Transverse colon (tissue), 4 donors: ENCODE measurements around the gene STK24. TPM values are rescaled to one million over a fixed set of nuclear protein-coding genes. Genes with fewer than 3 reads are reported as not detected.
A peak's percentile ranks its signal among the peaks of the same experiment; 100 is the strongest.

Source experiments
- DNase-seq: peaks from one replicate; pipeline ENCODE4 v3.0.0-alpha.2; 2019
- H3K27ac ChIP-seq, 4 donors: fragments of 200-600 bp; sonication (generic); 2 replicates each; pipeline ENCODE4 v1.5.1; 2016 to 2018; ENCODE audit warnings: inconsistent platforms in 4 of 4
- H3K27me3 ChIP-seq: fragments of 200-600 bp; sonication (generic); 2 replicates; pipeline ENCODE4 v1.5.1; 2017; ENCODE audit warnings: inconsistent platforms
- H3K36me3 ChIP-seq, 4 donors: fragments of 200-600 bp; sonication (generic); 2 replicates each; pipeline ENCODE4 v1.5.1; 2017 to 2019; ENCODE audit warnings: inconsistent platforms in 4 of 4
- H3K4me1 ChIP-seq, 4 donors: fragments of 200-600 bp; sonication (generic); 2 replicates each; pipeline ENCODE4 v1.5.1; 2017 to 2020; ENCODE audit warnings: inconsistent platforms in 4 of 4
- H3K4me3 ChIP-seq, 4 donors: fragments of 200-600 bp; sonication (generic); 1 replicate in 1 of 4; 2 replicates in 3 of 4; pipeline versions ENCODE4 v1.5.1 to v1.6.1; 2017 to 2019; ENCODE audit warnings: inconsistent platforms in 4 of 4
- H3K9me3 ChIP-seq, 2 donors: fragments of 200-600 bp; sonication (generic); 2 replicates each; pipeline ENCODE4 v1.5.1; 2017 to 2019; ENCODE audit warnings: inconsistent platforms in 2 of 2
- EP300 ChIP-seq: sonication (generic); formaldehyde crosslinking; IDR thresholded peaks from one replicate; pipeline ENCODE4 v1.6.1; 2017; ENCODE audit warnings: antibody characterized with exemption, low read depth
- POLR2A ChIP-seq: fragments of 450-650 bp; IDR thresholded peaks from one replicate; pipeline ENCODE4 v1.6.1; 2016; ENCODE audit warnings: antibody characterized with exemption, mild to moderate bottlenecking, moderate library complexity
- POLR2AphosphoS5 ChIP-seq, 3 donors: sonication (generic); formaldehyde crosslinking; IDR thresholded peaks; one replicate each; pipeline ENCODE4 v1.6.1; 2016; ENCODE audit warnings: antibody characterized with exemption in 3 of 3
- WGBS, 2 donors: methylation state at CpG; one replicate each; pipeline ENCODE4 v1.1.5; 2018; ENCODE audit warnings: low coverage in 1 of 2; 5-methylcytosine and 5-hydroxymethylcytosine counted together
- in situ Hi-C, 4 donors: fragments of 200-750 bp; cut with MboI; loops; one replicate each; pipeline versions ENCODE4 v1.15.0 to v1.15.1; 2017; ENCODE audit warnings: low sequenced_read_pairs in 3 of 4, low pct_ligation_motif_present in 1 of 4, low pct_unique_long_range_greater_than_20kb in 1 of 4
- intact Hi-C: fragments of 100-400 bp; cut with DNase I; formaldehyde crosslinking; loops from one replicate; pipeline ENCODE4 v1.15.1; 2023; ENCODE audit warnings: low total_unique reads
- total RNA-seq, 4 donors: library from RNA; depleted of rRNA; stranded (reverse); fragments of >200 nt; gene quantifications; one replicate each; pipeline ENCODE4 v1.1.0, GENCODE V29; 2016
- TF ChIP-seq, protein P1 (sequence below), 5 experiments: fragments of 200-600 bp in 3 of 5; fragments of 450-650 bp in 2 of 5; sonication (generic) in 3 of 5; IDR thresholded peaks; 1 replicate in 2 of 5; 2 replicates in 3 of 5; pipeline ENCODE4 v1.5.1; 2016 to 2017; ENCODE audit warnings: antibody characterized with exemption in 5 of 5, inconsistent platforms in 3 of 5, mild to moderate bottlenecking in 2 of 5, moderate library complexity in 1 of 5

The STK24 gene
- total RNA-seq, 4 donors from 2014 or later = 87.2 to 152 (median 131) TPM

DNA sequence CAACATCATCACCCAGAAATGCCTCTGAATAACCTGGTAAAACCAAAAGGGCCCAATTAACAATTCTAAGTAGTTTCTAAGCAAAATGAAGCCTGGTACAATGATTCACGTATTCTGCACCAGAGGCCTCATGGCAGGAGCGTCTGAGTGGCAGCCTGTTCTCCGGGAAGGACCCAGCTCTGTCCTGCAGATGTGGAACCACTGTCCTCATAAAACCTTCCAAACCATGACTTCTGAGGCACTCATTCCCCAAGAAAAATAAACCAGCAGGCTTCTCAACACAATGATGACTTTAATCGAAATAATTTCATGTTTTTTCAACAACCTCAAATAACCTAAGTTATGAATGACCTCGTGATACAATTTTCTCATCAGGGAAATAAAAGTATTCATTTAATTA is 89.9 kb downstream of the STK24 start:
- peak overlapping the region in 1 of 4 donors; percentile 2 for H3K27ac ChIP-seq
- TF ChIP-seq POLR2AphosphoS5 (IDR thresholded peaks at IDR 0.05) (no peak), POLR2A (no peak), EP300 (no peak)
- TF ChIP-seq, protein P1, sequence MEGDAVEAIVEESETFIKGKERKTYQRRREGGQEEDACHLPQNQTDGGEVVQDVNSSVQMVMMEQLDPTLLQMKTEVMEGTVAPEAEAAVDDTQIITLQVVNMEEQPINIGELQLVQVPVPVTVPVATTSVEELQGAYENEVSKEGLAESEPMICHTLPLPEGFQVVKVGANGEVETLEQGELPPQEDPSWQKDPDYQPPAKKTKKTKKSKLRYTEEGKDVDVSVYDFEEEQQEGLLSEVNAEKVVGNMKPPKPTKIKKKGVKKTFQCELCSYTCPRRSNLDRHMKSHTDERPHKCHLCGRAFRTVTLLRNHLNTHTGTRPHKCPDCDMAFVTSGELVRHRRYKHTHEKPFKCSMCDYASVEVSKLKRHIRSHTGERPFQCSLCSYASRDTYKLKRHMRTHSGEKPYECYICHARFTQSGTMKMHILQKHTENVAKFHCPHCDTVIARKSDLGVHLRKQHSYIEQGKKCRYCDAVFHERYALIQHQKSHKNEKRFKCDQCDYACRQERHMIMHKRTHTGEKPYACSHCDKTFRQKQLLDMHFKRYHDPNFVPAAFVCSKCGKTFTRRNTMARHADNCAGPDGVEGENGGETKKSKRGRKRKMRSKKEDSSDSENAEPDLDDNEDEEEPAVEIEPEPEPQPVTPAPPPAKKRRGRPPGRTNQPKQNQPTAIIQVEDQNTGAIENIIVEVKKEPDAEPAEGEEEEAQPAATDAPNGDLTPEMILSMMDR (IDR thresholded peaks at IDR 0.05) = no peak
- H3K36me3 ChIP-seq = no peaks in the 10 kb centered on the region
- in situ Hi-C loops (no loop called here), intact Hi-C loops (no loop called here)
- H3K4me3 ChIP-seq = no peak overlapping the region
- no peaks in the 10 kb centered on the region for H3K9me3 ChIP-seq
- H3K27me3 ChIP-seq = no peaks in the 10 kb centered on the region
- WGBS, 2 donors = 72 to 90% methylated on average over 2 to 5 of the region's 5 CpGs
- DNase-seq = no peak
- peaks cover 58 to 99% (median 71%) of the 10 kb centered on the region in 4 donors for H3K4me1 ChIP-seq

DNA sequence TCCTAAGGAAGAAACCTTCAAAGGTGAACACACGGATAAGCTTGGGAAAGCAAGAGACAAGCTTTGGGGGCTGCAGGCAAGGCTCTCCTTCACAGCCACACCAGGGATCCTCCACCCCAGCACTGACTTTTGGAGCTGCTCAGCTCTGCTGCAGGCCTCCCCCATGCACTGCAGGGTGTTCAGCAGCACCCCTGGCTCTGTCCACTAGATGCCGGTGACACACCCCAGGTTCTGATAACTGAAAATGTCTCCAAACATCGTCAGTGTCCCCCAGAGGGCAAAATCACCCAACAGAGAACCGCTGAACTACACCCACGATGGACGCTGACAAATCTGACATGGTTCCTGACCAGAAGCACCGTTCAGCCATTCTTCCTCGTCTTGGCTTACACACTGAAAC is 90.5 kb downstream of the STK24 start:
- TF ChIP-seq EP300 = no peak
- no peak for TF ChIP-seq POLR2A
- in situ Hi-C loops (no loop called here), intact Hi-C loops (no loop called here)
- Histone ChIP-seq H3K36me3 (no peaks in the 10 kb centered on the region), H3K4me3 (no peak overlapping the region), H3K27me3 (no peaks in the 10 kb centered on the region), H3K4me1 (peaks cover 63 to 100% (median 72%) of the 10 kb centered on the region in 4 donors), H3K9me3 (no peaks in the 10 kb centered on the region), H3K27ac (peak overlapping the region in 2 of 4 donors; percentile 86 to 88)
- DNase-seq = no peak
- 90% methylated on average over 8 of the region's 8 CpGs; no CpG with 5 or more reads in 1 of the 2 donors for WGBS, 2 donors

DNA sequence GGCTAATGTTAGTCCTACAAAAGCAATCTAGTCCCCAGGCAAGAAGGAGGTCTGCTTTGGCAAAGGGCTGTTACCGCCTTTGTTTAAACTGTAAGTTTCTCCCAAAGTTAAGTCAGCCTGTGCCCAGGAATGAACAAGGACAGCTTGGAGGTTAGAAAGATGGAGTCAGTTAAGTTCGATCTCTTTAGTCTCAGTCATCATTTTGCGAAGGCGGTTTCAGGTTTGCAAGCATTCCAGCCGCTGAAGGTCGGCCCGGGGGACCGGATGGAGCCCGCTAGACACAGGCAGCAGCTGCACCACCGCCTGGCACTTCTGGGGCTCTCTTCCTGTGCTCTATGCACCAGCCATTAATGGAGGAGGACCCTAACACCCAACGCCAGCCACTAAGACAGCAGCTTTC is 91.3 kb downstream of the STK24 start:
- no peak for DNase-seq
- H3K9me3 ChIP-seq = no peaks in the 10 kb centered on the region
- in situ Hi-C loops (no loop called here), intact Hi-C loops (no loop called here)
- H3K36me3 ChIP-seq = no peaks in the 10 kb centered on the region
- H3K4me1 ChIP-seq = peaks cover 63 to 100% (median 69%) of the 10 kb centered on the region in 4 donors
- H3K27me3 ChIP-seq = no peaks in the 10 kb centered on the region
- no peak overlapping the region for H3K4me3 ChIP-seq
- H3K27ac ChIP-seq = peak overlapping the region; percentile 83 to 88 (median 84)
- TF ChIP-seq, protein P1 (IDR thresholded peaks at IDR 0.05) = no peak
- TF ChIP-seq EP300 = no peak
- TF ChIP-seq POLR2A = no peak
- no peak for TF ChIP-seq POLR2AphosphoS5 (IDR thresholded peaks at IDR 0.05)
- 94% methylated on average over 11 of the region's 11 CpGs; no CpG with 5 or more reads in 1 of the 2 donors for WGBS, 2 donors

DNA sequence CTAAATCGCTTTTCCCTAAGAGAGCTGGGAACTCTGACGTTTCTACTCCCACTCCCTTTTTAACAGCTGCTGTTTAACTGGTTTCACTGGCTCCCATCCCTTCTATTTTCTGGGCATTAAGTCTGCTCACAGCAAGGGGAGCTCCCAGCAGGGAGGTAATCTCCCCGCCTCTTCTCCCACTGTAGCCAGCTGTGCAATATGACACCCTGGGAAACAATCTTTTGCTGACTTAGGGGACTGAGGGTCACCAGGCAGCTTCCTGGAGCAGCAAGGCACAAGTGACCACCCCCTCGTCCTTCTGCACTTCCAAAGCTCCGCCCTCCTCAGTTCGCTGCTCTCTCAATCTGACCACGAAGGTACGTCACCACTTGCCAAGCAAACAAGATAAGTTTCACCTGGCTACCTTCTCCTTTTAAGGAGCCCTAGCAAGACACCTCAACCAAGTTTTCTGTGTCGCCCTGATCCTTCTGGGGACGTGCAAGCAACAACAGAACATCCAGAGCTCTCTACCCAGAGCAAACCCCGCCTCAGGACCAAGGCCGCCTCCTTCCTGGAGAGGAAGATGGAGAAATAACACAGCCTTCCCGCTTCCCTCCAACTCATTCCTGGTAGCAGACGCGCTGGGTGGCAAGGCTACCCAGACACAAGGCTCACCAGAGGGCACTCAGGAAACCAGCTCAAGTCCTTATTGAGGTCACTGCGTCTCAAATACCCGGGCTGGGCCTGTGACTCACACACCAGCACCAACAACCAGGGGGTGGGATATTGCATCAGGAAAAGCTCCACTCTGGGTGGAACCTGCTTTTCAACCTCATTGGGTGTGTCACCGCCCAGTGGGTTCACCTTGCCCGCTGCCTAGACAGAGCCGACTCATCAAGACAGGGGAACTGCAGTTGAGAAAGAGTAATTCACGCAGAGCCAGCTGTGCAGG is 92.4 kb downstream of the STK24 start:
- Histone ChIP-seq H3K36me3 (no peaks in the 10 kb centered on the region), H3K27me3 (no peaks in the 10 kb centered on the region), H3K4me3 (no peak overlapping the region), H3K27ac (peak overlapping the region; percentile 83 to 88 (median 84)), H3K9me3 (no peaks in the 10 kb centered on the region), H3K4me1 (peaks cover 55 to 93% (median 63%) of the 10 kb centered on the region in 4 donors)
- in situ Hi-C loops (no loop called here), intact Hi-C loops (no loop called here)
- peak; percentile 90 for DNase-seq
- WGBS, 2 donors = 31 to 43% methylated on average over 2 to 21 of the region's 21 CpGs
- TF ChIP-seq EP300 = peak; percentile 61
- peak; percentile 48 to 80 (median 60) for TF ChIP-seq POLR2AphosphoS5 (IDR thresholded peaks at IDR 0.05)
- TF ChIP-seq, protein P1 (IDR thresholded peaks at IDR 0.05) = no peak
- TF ChIP-seq POLR2A = peak; percentile 10
